ENCODE data around the gene SEC11C.

The SEC11C gene

DNA sequence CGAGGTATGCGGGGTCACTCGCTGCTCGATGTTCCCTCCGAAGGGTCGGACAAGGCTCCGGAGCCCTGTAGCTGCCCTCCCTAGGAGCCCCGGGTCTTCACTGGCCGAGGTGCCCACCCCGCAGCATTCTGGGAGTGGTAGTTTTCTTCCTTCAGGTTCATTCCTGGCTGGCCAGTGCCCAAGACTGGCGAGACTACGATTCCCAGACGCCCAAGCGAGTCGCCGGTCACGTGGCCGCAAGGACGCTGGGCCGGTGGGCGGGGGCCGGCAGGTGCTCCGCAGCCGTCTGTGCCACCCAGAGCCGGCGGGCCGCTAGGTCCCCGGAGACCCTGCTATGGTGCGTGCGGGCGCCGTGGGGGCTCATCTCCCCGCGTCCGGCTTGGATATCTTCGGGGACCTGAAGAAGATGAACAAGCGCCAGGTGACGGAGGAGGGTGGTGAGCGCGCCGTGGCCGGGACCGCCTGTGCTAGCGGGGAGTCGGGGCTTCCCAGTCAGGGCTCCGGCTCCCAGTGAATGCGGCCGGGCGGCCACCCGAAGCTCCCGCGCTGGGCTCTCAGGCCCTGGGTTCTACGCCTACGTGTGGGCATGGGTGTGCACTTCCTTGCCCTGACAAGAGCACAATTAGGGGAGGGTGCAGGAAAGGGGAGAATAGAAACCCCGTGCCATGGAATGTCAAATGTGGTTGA is at the start of gene SEC11C:
SEC11C (plus strand) TSS at position 270 of the 687 bp plus-strand sequence; CDS start at position 335, 65 bp downstream.
- Histone ChIP-seq H3K9me3 (no peaks in the 10 kb centered on the region), H3K27ac (peak within 1 kb of the TSS; percentile 75), H3K4me1 (ENCODE audit: control insufficient read depth in 1 of 2, insufficient read depth in 1 of 2, low read depth in 1 of 2, low read length in 1 of 2) (peaks cover 10 to 11% of the 10 kb centered on the region in 2 experiments), H3K4me3 (ENCODE audit: low read depth in 1 of 2, low read length in 1 of 2) (peak within 1 kb of the TSS; percentile 74 to 79), H3K27me3 (peaks cover 44% of the 10 kb centered on the region), H3K36me3 (no peaks in the 10 kb centered on the region)
- TF ChIP-seq, protein P1, sequence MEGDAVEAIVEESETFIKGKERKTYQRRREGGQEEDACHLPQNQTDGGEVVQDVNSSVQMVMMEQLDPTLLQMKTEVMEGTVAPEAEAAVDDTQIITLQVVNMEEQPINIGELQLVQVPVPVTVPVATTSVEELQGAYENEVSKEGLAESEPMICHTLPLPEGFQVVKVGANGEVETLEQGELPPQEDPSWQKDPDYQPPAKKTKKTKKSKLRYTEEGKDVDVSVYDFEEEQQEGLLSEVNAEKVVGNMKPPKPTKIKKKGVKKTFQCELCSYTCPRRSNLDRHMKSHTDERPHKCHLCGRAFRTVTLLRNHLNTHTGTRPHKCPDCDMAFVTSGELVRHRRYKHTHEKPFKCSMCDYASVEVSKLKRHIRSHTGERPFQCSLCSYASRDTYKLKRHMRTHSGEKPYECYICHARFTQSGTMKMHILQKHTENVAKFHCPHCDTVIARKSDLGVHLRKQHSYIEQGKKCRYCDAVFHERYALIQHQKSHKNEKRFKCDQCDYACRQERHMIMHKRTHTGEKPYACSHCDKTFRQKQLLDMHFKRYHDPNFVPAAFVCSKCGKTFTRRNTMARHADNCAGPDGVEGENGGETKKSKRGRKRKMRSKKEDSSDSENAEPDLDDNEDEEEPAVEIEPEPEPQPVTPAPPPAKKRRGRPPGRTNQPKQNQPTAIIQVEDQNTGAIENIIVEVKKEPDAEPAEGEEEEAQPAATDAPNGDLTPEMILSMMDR (IDR thresholded peaks at IDR 0.05), result no peak

DNA sequence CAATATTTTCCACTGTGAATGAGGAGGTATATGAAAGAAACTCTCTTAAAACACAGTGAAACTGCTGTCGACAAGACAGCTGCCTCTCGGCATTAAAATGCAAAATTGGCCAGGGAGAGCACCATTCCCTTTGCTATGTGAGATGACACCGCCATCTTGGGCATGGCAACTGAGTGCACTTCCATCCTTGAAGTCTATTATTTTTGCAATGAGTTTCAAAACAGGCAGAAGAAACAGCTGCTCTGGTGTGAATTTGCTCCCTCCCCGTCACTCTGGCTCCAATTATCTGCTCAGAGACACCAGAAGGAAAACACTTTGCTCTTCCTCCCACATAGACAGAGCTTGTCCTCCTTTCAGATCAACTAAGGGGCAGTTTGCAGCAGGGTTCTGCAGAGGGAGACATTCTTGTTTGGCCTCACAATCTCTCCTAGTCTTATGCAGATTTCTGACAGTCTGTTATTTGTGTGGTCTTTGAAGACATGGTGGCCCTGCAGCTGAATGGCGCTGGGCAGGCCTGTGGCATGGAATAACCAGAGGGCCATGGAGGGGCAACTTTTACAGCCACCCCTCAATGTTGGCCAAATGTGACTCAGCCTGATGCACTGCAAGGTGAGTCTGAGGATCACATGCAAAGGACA is 48.6 kb upstream of the SEC11C start:
- TF ChIP-seq, protein P1 (IDR thresholded peaks at IDR 0.05), result no peak

DNA sequence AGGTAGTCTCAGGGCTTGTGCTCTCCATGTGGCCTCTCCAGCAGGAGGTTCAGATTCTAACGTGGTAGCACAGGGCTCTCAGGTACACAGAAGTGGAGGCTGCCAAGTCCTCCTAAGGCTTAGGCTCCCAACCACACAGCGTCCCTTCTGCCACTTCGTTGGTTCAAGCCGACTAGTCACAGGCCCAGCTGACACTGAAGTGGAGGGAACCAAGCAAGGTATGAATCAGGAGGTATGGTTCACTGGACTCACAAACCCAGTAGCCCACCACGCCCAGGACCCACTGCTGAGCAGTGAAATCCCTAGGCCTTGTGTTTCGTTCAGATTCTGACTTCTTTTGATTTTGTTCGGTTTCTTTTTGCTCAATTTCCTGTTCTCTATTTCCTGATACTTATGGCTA is 46.0 kb upstream of the SEC11C start:
- no peaks in the 10 kb centered on the region for H3K36me3 ChIP-seq
- no peaks in the 10 kb centered on the region for H3K9me3 ChIP-seq
- H3K27ac ChIP-seq, result no peak overlapping the region
- no peak overlapping the region for H3K4me3 ChIP-seq (ENCODE audit: low read depth in 1 of 2, low read length in 1 of 2)
- no peaks in the 10 kb centered on the region for H3K4me1 ChIP-seq (ENCODE audit: control insufficient read depth in 1 of 2, insufficient read depth in 1 of 2, low read depth in 1 of 2, low read length in 1 of 2)
- H3K27me3 ChIP-seq, result no peaks in the 10 kb centered on the region
- TF ChIP-seq, protein P1 (IDR thresholded peaks at IDR 0.05), result no peak

More for the DNA sequence above, 48.6 kb upstream of the SEC11C start:
- Histone ChIP-seq H3K4me3 (ENCODE audit: low read depth in 1 of 2, low read length in 1 of 2) (no peak overlapping the region), H3K27ac (no peak overlapping the region), H3K27me3 (peaks cover 11% of the 10 kb centered on the region), H3K36me3 (no peaks in the 10 kb centered on the region), H3K4me1 (ENCODE audit: control insufficient read depth in 1 of 2, insufficient read depth in 1 of 2, low read depth in 1 of 2, low read length in 1 of 2) (no peaks in the 10 kb centered on the region), H3K9me3 (no peaks in the 10 kb centered on the region)

DNA sequence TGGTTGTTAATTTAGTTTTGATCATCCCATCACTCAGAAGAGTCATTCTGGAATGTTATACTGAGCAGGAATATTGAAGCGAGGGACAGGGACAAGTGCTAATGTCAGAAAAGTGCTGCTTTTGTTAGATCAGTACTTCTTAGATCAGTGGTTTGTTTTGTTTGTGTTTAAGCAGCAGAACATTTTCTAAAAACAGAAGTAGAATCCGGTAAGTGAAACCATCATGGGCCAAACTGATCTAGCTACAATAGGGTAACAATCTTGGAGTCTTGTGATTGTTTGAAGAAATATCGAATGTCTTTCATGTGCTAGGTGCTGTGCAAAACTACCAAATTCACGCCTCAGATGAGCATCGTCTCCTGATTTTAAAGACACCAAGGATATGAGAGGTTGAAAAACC is 45.1 kb upstream of the SEC11C start:
- no peaks in the 10 kb centered on the region for H3K4me1 ChIP-seq (ENCODE audit: control insufficient read depth in 1 of 2, insufficient read depth in 1 of 2, low read depth in 1 of 2, low read length in 1 of 2)
- H3K36me3 ChIP-seq, result no peaks in the 10 kb centered on the region
- H3K4me3 ChIP-seq (ENCODE audit: low read depth in 1 of 2, low read length in 1 of 2), result no peak overlapping the region
- H3K27me3 ChIP-seq, result no peaks in the 10 kb centered on the region
- H3K27ac ChIP-seq, result no peak overlapping the region
- TF ChIP-seq, protein P1 (IDR thresholded peaks at IDR 0.05), result no peak
- no peaks in the 10 kb centered on the region for H3K9me3 ChIP-seq

DNA sequence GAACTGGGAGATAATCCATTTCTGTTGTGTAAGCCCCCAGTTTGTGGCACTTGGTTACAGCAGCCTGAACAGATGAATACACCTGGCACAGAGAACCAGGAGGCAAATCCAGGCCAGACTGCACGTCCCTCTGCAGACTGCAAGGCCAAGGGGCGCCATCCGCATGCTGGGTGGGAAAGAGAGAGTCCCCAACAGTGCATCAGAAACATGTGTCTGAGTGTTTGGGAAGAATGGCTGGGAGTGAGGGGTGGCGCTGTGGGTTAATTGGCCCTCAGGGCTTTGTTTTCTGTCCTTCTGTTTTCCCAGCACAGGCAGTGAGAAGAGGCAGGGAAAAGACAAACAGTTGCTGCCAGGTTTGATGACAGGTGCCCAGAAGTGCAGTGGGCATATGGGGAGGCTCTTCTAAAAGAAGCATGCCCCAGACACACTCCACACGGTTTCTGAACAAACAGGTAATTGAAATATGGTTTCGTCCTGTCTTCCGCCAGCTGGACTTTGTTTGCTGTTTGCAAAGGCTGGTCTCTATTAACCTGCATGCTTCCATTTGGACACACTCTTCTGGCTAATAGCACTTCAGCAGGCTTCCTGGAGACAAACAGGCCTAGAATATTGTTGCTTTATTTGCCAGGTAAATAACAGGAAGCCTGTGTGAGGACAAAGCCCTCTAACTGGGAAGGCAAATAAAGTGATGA is 43.4 kb upstream of the SEC11C start:
- Histone ChIP-seq H3K27ac (no peak overlapping the region), H3K4me3 (ENCODE audit: low read depth in 1 of 2, low read length in 1 of 2) (no peak overlapping the region), H3K27me3 (no peaks in the 10 kb centered on the region), H3K36me3 (no peaks in the 10 kb centered on the region), H3K9me3 (no peaks in the 10 kb centered on the region), H3K4me1 (ENCODE audit: control insufficient read depth in 1 of 2, insufficient read depth in 1 of 2, low read depth in 1 of 2, low read length in 1 of 2) (no peaks in the 10 kb centered on the region)
- TF ChIP-seq, protein P1 (IDR thresholded peaks at IDR 0.05), result no peak

Measured in neutrophil (primary cell).